Endothelial cell of umbilical vein (primary cell): ENCODE measurements around the gene RMDN3.

Experiments used
- CTCF ChIP-seq, 2 donors: IDR thresholded peaks; 1 replicate in 1 of 2; 2 replicates in 1 of 2; pipeline ENCODE4 v1.5.1; 2011; ENCODE audit warnings: low read length in 2 of 2, mild to moderate bottlenecking in 2 of 2, moderate library complexity in 2 of 2, control low read depth in 1 of 2, inconsistent platforms in 1 of 2, low read depth in 1 of 2; ENCODE audit not compliant: insufficient read depth in 1 of 2; ENCODE audit errors: extremely low read depth in 1 of 2
- EZH2 ChIP-seq: IDR thresholded peaks from 2 replicates; pipeline ENCODE4 v1.6.1; 2012; ENCODE audit warnings: borderline replicate concordance, low read depth, mild to moderate bottlenecking, moderate library complexity, low read length, inconsistent platforms; ENCODE audit not compliant: severe bottlenecking
- FOS ChIP-seq: IDR thresholded peaks from 2 replicates; pipeline ENCODE4 v1.6.1; 2011; ENCODE audit warnings: mild to moderate bottlenecking, low read length, moderate library complexity, borderline replicate concordance; ENCODE audit not compliant: insufficient read depth
- JUN ChIP-seq: IDR thresholded peaks from 2 replicates; pipeline ENCODE4 v1.6.1; 2011; ENCODE audit warnings: borderline replicate concordance, low read depth; ENCODE audit not compliant: insufficient read length, insufficient read depth
- MAX ChIP-seq: IDR thresholded peaks from 2 replicates; pipeline ENCODE4 v1.6.1; 2011; ENCODE audit not compliant: insufficient read depth, insufficient read length
- POLR2A ChIP-seq: IDR thresholded peaks from 2 replicates; pipeline ENCODE4 v1.6.1; 2012; ENCODE audit warnings: low read depth, mild to moderate bottlenecking, control low read depth, low read length
- POLR2AphosphoS5 ChIP-seq: IDR thresholded peaks from 2 replicates; pipeline ENCODE4 v1.6.1; 2012; ENCODE audit warnings: low read depth, mild to moderate bottlenecking, control low read depth, low read length, moderate library complexity; ENCODE audit not compliant: insufficient read depth

DNA sequence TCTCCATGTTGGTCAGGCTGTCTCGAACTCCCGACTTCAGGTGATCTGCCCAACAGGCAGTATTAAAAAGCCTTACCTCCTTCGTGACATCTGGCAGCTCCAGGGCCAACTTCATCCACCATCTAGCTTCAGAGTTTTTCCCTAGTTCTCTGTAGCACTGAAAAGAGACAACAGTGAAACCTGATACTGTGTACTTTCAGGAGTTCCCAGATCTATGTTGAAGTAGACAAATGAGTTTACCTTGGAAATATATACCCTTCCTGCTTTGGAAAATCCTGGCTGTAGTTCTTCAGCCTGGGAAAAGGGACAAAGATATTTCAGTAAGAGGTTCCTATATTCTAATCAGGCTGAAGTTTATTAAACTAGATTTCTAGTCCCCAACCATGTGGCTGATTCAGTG lies 18.0 kb downstream of the RMDN3 start:
- TF ChIP-seq CTCF (IDR thresholded peaks at IDR 0.05; ENCODE audit: extremely low read depth in 1 of 2, insufficient read depth in 1 of 2, low read depth in 1 of 2, low read length in 2 of 2) (no peak), POLR2AphosphoS5 (no peak), EZH2 (no peak), JUN (no peak), MAX (no peak), POLR2A (no peak), FOS (no peak)
